Measurements from ENCODE around the gene PSEN2. TPM values are rescaled to one million over a fixed set of nuclear protein-coding genes. Genes with fewer than 3 reads are reported as not detected.

The PSEN2 gene
- total RNA-seq, 4 donors from 2014 or later, result 24.8 to 41.4 (median 34.1) TPM

DNA sequence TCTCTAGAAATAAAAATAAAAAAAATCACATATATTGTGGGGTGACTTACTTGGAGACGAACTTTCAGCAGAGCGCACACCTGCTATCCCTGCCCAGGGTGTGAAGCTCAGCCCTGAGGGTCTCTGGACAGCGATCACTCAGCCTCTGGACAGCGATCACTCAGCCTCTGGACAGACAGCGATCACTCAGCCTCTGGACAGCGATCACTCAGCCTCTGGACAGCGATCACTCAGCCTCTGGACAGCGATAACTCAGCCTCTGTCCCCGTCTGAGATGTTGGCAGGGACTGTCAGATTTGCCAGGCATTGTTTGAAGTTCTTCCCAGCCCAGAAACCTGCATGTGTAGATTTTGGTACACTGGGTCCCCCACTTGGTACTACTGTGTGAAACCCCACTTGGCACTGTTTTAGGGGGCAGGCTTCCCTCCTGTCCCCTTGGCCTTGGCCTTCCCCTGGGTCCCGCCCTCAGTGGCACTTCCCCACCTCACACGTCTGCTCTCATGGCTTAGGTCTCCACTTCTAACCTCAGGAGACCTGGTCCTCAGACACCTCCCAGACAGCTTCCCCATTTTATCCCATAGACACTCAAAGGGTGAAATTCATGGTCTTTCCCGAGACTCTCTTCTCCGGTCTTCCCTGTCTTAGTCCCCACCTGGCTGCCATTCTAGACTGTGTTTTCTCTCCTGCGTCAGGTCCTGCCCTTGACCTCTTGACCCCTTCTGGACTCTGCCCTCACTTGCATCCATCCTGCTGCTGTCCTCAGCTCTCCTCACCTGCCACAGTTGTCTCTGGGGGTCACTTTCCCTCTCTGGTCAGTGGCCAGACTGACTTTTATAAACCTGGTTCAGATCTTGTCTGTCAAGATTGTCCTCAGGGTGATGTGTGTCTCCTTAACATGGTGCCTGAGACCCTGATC is 10.2 kb downstream of the PSEN2 start:
- Histone ChIP-seq H3K27me3 (no peaks in the 10 kb centered on the region), H3K36me3 (peaks cover 0 to 13% of the 10 kb centered on the region in 2 donors), H3K4me3 (no peak overlapping the region), H3K27ac (no peak overlapping the region), H3K4me1 (peaks cover 0 to 13% of the 10 kb centered on the region in 2 donors), H3K9me3 (no peaks in the 10 kb centered on the region)
- in situ Hi-C loops (cut with MboI; ENCODE audit: low sequenced_read_pairs in 4 of 4), result no loop called here
- intact Hi-C loops (cut with DNase I; ENCODE audit: low total_unique reads), result no loop called here
- ATAC-seq (no peak), DNase-seq (no peak)
- TF ChIP-seq CTCF (IDR thresholded peaks at IDR 0.05 in 4 of 5, conservative IDR thresholded peaks at IDR 0.05 in 1 of 5), result no peak
- no peak for TF ChIP-seq POLR2A (IDR thresholded peaks at IDR 0.05)

DNA sequence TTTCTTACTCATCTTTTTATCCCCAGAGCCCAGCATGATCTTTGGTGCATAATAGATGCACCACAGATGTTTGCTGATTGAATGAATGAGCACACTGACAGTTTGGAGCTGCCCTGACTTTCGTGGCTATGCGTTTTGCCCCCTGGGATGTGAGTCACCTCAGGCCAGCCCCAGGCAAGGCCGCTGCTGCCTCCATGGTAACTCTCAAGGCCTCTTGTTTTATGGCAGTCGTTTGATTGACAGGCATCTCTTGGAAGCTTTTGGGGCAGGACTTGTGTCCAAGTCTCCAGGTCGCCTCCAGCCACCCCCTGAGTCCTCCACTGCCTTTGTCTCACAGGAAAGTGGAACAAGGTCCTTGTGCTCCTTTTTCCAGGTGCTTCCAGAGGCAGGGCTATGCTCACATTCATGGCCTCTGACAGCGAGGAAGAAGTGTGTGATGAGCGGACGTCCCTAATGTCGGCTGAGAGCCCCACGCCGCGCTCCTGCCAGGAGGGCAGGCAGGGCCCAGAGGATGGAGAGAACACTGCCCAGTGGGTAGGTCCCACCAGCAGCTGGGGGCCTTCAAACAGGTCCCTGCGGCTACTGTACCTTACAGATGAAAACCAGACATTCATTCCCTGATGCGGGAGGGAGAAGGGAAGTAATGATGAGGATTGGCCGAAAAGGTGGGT is 11.2 kb downstream of the PSEN2 start:
- Histone ChIP-seq H3K27ac (no peak overlapping the region), H3K4me1 (peaks cover 0 to 12% of the 10 kb centered on the region in 2 donors), H3K27me3 (no peaks in the 10 kb centered on the region), H3K9me3 (no peaks in the 10 kb centered on the region), H3K4me3 (no peak overlapping the region), H3K36me3 (peaks cover 0 to 22% of the 10 kb centered on the region in 2 donors)
- intact Hi-C loops (cut with DNase I; ENCODE audit: low total_unique reads) (no loop called here), in situ Hi-C loops (cut with MboI; ENCODE audit: low sequenced_read_pairs in 4 of 4) (no loop called here)
- ATAC-seq, result no peak
- no peak for DNase-seq
- TF ChIP-seq POLR2A (IDR thresholded peaks at IDR 0.05) (no peak), CTCF (IDR thresholded peaks at IDR 0.05 in 4 of 5, conservative IDR thresholded peaks at IDR 0.05 in 1 of 5) (no peak)

DNA sequence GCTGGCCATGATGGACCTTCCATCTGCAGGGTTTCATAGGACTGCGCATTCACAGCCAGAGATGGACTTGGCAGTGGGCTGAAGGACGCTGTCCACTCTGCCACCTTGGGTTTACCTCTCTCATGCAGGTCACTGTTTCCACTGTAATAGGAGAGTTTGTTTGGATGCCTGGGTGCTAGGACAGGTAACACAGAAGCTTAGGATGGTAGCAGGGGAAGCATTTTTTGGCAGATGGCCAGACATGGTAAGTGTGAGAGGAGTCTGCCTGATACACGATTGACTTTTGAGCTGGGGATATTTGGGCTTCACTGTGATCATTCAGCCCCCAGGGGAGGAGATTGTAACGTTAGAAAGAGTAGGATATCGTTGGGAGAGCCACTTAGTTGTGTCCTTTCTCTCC is 11.8 kb downstream of the PSEN2 start:
- Histone ChIP-seq H3K27ac (peak overlapping the region; percentile 5 to 50 (median 20)), H3K36me3 (peaks cover 0 to 22% of the 10 kb centered on the region in 2 donors), H3K9me3 (no peaks in the 10 kb centered on the region), H3K4me1 (peaks cover 0 to 12% of the 10 kb centered on the region in 2 donors), H3K4me3 (peak overlapping the region in 3 of 4 donors; percentile 7 to 32 (median 17)), H3K27me3 (no peaks in the 10 kb centered on the region)
- TF ChIP-seq POLR2A (IDR thresholded peaks at IDR 0.05) (no peak), CTCF (IDR thresholded peaks at IDR 0.05 in 4 of 5, conservative IDR thresholded peaks at IDR 0.05 in 1 of 5) (no peak)
- ATAC-seq (no peak), DNase-seq (no peak)
- in situ Hi-C loops (cut with MboI; ENCODE audit: low sequenced_read_pairs in 4 of 4), result no loop called here
- intact Hi-C loops (cut with DNase I; ENCODE audit: low total_unique reads), result no loop called here

GRCh38 chr1:226882631-226883409 is 12.4 kb downstream of the PSEN2 start:
- H3K4me3 ChIP-seq, result peak overlapping the region in 3 of 4 donors; percentile 7 to 32 (median 17)
- in situ Hi-C loops (cut with MboI; ENCODE audit: low sequenced_read_pairs in 4 of 4), result no loop called here
- no peak for DNase-seq
- intact Hi-C loops (cut with DNase I; ENCODE audit: low total_unique reads), result no loop called here
- H3K36me3 ChIP-seq, result peaks cover 0 to 25% of the 10 kb centered on the region in 2 donors
- no peaks in the 10 kb centered on the region for H3K9me3 ChIP-seq
- peak in 1 of 2 donors; percentile 47 for ATAC-seq
- no peaks in the 10 kb centered on the region for H3K27me3 ChIP-seq
- peaks cover 0 to 12% of the 10 kb centered on the region in 2 donors for H3K4me1 ChIP-seq
- peak overlapping the region; percentile 5 to 50 (median 20) for H3K27ac ChIP-seq
- TF ChIP-seq POLR2A (IDR thresholded peaks at IDR 0.05), result no peak
- no peak for TF ChIP-seq CTCF (IDR thresholded peaks at IDR 0.05 in 4 of 5, conservative IDR thresholded peaks at IDR 0.05 in 1 of 5)

All from gastrocnemius medialis (tissue), 4 donors.